ENCODE data around the gene FOXK2.
A peak's percentile ranks its signal among the peaks of the same experiment; 100 is the strongest.

FOXK2 gene

DNA sequence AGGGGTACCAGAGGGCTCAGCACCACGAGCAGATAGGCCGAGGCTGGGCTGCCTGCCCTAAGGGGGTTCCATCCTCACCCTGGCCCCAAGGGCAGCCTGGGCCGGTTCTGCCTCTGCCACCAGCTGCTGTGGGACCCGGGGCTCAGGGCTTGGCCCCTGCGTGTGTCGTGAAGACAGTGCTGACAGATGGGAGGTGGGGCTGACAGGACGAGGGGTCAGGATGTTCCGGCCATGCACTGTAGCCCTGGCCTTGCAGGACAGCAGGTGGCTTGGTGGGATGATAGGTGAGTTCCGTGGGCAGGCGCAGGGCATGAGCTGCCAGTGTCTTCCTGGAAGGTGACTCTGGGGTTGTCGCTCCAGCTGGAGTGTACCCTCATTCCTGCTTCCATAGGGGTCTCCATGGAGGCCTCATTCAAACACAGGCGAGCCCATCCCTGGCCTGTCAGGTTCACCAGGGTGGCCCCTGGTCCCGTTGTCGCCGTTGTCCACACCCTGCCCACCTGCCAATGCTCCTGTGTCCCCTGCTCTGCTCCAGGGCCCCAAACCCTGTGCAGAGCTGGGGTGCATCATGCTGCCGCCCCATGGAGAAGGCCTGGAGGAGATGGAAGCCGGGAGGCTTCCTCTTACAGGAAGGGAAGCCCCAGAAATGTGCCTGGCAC is 71.5 kb downstream of the FOXK2 start:
- DNase-seq, result no peak

DNA sequence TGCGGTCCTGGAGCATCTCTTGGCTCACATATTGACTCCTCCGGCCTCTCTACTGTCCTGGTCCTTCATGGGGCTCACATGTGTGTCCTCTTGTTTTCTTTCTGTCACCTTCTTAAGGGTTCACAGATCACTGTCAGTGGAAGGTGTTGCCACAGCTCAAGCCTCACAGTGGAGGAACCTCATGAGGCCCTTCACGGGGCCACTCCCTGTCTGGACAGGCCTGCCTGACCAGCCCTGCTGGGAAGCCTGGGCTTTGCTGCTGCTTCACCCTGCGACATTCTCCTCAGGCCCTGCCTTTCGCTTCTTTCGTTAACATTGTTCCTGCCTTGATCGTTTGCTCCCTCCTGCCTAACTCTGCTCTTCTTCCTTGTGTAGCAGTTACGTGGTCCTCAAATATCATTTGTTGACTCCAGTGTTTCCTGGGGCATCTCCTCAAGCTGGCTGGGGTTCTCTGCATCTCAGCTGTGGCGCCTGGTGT is 72.8 kb downstream of the FOXK2 start:
- no peak for DNase-seq

DNA sequence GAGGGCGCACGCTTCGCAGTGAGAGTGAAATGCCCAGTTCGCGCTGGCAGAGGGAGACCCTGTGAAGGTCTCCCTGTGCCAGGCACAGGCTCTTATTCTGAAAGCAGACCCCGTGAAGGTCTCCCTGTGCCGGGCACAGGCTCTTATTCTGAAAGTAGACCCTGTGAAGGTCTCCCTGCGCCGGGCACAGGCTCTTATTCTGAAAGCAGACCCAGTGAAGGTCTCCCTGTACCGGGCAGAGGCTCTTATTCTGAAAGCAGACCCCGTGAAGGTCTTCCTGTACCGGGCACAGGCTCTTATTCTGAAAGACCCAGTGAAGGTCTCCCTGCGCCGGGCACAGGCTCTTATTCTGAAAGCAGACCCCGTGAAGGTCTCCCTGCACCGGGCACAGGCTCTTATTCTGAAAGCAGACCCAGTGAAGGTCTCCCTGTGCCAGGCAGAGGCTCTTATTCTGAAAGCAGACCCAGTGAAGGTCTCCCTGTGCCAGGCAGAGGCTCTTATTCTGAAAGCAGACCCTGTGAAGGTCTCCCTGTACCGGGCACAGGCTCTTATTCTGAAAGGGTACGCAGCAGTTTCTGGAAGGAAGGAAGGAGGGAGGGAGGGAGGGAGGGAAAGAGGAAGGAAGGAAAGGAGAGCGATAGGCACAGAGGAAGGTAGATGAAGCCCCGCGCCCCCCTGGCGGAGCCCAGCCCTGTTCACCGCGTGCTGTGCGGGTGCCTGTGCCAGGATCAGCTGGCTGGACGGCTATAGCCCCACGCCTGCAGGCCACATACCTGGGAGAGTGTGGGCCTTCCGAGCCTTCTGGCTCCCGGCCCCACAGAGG is 73.4 kb downstream of the FOXK2 start:
- peak; percentile 85 for DNase-seq

DNA sequence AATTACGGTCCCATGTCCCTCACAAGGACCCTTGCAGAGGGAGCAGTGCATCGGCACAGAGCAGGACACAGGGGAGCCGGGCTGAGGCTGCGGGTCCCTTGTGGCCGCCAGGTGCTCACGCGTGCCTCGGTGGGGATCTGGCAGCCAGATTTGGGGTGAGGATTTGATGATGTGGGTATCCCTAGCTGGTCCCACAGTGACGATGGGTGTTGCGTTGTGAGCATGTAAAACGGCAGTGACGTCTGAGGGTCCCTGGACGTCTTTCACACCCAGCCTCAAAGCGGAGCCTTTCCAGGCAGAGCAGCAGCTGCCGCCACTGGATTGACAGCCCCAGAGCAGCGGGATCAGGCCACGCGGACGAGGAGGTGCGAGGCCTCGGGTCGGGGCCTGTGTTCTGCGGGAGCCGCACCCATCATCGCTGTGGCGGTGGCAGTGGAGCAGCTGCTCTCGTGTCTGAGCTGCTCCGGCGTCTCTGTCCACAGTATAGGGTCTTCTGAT is 74.1 kb downstream of the FOXK2 start:
- no peak for DNase-seq

- DNase-seq, result no peak
These were observed 75.0 kb downstream of the FOXK2 start for GRCh38 chr17:82594571-82594970.

GRCh38 chr17:82595893-82596292 is 76.4 kb downstream of the FOXK2 start:
- no peak for DNase-seq

DNA sequence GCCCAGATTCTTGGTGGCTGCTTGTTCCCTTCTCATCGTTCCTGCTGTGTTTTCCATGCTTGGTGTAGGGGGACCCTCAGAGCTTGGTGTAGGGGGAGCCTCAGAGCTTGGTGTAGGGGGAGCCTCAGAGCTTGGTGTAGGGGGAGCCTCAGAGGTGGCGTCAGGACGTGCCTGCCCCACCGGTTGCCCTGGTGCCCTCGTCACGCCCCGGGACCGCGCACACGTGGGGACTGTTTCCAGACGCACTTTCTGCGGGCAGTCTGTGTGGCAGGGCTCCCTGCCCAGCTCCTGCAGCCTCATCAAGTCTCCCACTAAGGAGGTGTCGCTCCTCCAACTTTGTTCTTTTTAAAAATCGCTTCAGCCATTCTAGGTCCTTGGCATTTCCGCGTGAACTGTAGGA is 76.8 kb downstream of the FOXK2 start:
- no peak for DNase-seq

- DNase-seq, result no peak
These were observed 77.5 kb downstream of the FOXK2 start for GRCh38 chr17:82596837-82597672.

GRCh38 chr17:82598256-82599119 is 79.0 kb downstream of the FOXK2 start:
- DNase-seq, result peak; percentile 30

GRCh38 chr17:82599674-82600661 is 80.4 kb downstream of the FOXK2 start:
- no peak for DNase-seq

DNA sequence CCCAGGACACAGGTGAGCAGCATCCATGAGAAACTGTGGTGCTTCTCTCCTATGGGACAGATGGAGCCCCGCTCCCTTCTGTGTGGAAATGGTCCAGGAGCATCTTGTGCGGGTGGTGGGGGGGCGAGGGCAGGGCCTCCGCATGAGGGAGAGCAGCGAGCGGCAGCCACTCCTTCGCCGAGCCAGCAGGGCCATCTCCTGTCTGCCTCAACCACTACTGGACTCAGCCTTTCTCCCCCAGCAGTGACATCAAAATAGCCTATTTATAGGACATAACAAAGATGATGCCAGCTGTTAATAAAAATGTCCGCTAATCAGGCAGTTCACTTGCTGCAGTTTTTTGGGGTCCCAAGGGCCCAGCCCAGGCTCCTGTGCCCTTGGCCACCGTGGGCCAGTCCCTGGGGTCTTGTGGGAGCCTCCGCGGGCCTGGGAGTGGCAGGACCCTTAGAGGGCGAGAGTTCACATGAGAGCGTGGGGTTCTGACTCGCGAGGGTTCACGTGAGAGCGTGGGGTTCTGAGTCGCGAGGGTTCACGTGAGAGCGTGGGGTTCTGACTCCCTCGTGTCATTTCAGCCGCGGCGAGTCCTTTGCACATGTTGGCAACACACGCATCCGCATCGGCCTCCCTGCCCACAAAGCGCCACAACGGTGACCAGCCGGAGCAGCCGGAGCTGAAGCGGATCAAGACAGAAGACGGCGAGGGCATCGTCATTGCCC is 81.4 kb downstream of the FOXK2 start:
- DNase-seq, result no peak

DNA sequence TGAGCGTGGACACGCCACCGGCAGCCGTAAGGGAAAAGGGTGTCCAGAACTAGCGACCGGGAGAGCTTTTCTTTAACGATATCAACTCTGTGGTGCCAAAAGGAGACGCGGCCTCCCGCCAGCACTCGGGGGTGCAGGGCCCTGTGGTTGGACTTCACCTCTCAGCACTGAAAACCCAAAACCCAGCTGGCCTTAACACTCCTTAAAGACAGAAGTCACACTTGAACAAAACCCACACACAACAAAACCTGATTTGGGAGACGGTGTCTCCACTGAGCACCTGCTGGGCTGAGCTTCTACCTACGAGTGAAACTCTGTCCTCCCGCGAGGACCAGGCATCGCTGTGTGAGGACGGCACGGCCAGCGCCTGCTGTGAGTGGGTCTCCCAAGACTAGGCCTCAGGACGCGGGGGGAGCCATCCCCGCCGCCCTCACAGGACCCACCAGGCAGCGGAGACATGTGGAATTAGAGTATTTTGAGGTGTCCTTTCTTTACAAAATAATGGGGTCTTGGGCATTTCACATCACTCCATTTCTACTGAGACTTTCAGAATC is 82.0 kb downstream of the FOXK2 start:
- no peak for DNase-seq

DNA sequence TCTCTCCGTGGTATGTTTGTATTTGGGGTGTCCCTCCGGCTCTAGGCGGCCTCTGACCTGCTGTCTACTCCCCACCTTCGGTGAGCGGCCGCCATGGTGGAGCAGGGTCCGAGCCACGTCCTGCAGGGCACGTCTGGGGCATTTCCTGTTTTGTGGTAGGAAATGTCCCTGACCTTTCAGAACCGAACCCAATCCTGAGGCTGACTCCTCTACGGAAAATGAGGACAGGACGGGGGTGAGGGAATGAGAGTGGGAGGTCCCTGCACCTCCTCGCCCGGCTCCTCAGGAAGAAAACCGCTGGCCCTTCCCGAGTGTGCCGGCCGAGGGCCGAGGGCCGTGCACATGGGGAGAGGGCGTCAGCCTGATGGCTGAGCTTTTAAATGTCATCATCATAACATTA is 83.0 kb downstream of the FOXK2 start:
- no peak for DNase-seq

DNA sequence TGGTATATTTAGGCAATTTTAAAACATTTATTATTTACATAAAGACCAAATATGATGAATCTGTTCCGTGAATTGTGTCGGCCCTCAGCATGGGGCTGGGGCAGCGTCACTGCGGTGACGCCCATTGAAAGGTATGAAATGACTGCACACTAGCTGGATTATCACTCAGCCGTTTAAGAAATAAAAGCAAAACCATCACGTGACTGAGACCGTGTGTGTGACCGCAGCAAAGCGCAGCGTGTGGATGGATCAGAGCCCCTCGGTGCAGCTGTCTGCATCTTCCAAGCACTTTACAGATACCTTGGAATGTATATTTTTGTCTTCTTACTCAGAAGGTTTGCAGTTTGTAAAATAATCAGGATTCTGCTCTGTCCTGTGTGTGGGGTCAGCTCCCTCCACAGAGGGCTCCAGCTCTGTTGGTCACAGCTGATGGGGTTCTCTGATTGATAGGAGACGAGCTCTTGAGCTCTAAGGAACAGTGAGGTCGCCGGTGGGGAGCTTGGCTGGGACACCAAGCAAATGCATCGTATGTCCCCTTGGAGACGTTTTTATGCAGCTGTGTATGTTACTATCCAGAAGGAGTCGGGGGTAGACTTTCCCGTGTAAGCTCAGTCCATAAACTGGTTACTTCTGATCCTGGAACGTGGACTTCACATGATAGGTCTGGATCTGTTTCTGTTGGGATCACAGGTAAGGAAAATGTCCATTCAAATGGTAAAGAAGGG is 83.6 kb downstream of the FOXK2 start:
- no peak for DNase-seq

GRCh38 chr17:82603981-82604448 is 84.5 kb downstream of the FOXK2 start:
- DNase-seq, result no peak

DNA sequence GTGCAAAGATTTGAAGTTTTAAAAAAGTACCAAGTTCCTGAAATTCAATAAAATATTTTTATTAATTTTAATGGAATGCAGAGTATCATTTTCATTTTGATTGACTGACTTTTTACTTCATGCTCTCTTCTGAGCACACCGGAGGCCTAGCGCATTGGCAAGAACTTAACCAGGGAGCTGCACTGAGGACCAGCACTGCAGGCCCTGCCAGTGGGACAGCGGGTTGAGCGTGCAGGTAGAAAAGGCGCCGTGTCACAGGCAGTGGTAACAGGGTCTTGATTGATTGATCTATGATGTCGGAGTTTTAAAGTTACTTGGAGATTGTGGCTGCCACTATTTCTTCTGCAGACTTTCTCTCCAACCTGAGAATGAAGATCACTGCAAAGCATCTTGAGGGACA is 85.0 kb downstream of the FOXK2 start:
- no peak for DNase-seq

GRCh38 chr17:82605939-82606600 is 86.5 kb downstream of the FOXK2 start:
- DNase-seq, result no peak

- no peak for DNase-seq
These were observed 89.3 kb downstream of the FOXK2 start for GRCh38 chr17:82608816-82609215.

Measured in fibroblast of skin of scalp (primary cell).